Vagina (tissue), 2 donors: ENCODE data around the gene MTA3. TPM values are rescaled to one million over a fixed set of nuclear protein-coding genes. Genes with fewer than 3 reads are reported as not detected.

Source experiments
- DNase-seq, 2 donors: peaks; one replicate each; pipeline ENCODE4 v3.0.0-alpha.2; 2017; ENCODE audit errors: extremely low spot score in 2 of 2
- H3K27ac ChIP-seq: fragments of 200-600 bp; sonication (generic); one replicate; pipeline ENCODE4 v1.5.1; 2019
- H3K27me3 ChIP-seq: fragments of 200-600 bp; sonication (generic); one replicate; pipeline ENCODE4 v1.5.1; 2019
- H3K36me3 ChIP-seq, 2 donors: fragments of 200-600 bp; sonication (generic); one replicate each; pipeline ENCODE4 v1.5.1; 2017 to 2019
- H3K4me1 ChIP-seq: fragments of 200-600 bp; sonication (generic); one replicate; pipeline ENCODE4 v1.5.1; 2019
- H3K4me3 ChIP-seq, 2 donors: fragments of 200-600 bp; sonication (generic); 1 replicate in 1 of 2; 2 replicates in 1 of 2; pipeline ENCODE4 v1.5.1; 2016 to 2019
- H3K9me3 ChIP-seq: fragments of 200-600 bp; sonication (generic); one replicate; pipeline ENCODE4 v1.5.1; 2019
- CTCF ChIP-seq, 3 experiments: fragments of 450-650 bp in 2 of 3; fragments of 200-600 bp in 1 of 3; sonication (generic) in 1 of 3; IDR thresholded peaks; one replicate each; pipeline ENCODE4 v1.5.1; 2017 to 2019; ENCODE audit warnings: antibody characterized with exemption in 3 of 3, mild to moderate bottlenecking in 2 of 3, moderate library complexity in 2 of 3
- POLR2A ChIP-seq, 2 donors: fragments of 450-650 bp; IDR thresholded peaks; one replicate each; pipeline ENCODE4 v1.6.1; 2017; ENCODE audit warnings: antibody characterized with exemption in 2 of 2, mild to moderate bottlenecking in 2 of 2, moderate library complexity in 2 of 2
- POLR2AphosphoS5 ChIP-seq, 2 donors: sonication (generic); formaldehyde crosslinking; IDR thresholded peaks; one replicate each; pipeline ENCODE4 v1.9.0; 2017; ENCODE audit warnings: antibody characterized with exemption in 2 of 2, mild to moderate bottlenecking in 2 of 2, low read depth in 1 of 2; ENCODE audit not compliant: insufficient read depth in 1 of 2
- intact Hi-C: fragments of 100-400 bp; cut with DNase I; formaldehyde crosslinking; loops from one replicate; pipeline ENCODE4 v1.15.1; 2023
- total RNA-seq: library from RNA; depleted of rRNA; stranded (reverse); fragments of >200 nt; gene quantifications from one replicate; pipeline ENCODE4 v1.2.3, GENCODE V29; 2016

MTA3 gene
- total RNA-seq, 1 donor from 2014 or later: 46.7 TPM

- Histone ChIP-seq H3K4me3 (no peak overlapping the region), H3K36me3 (peaks cover 0 to 3% of the 10 kb centered on the region in 2 donors), H3K27ac (no peak overlapping the region), H3K4me1 (no peaks in the 10 kb centered on the region), H3K27me3 (no peaks in the 10 kb centered on the region), H3K9me3 (no peaks in the 10 kb centered on the region)
- DNase-seq: no peak
- no peak for TF ChIP-seq POLR2A (IDR thresholded peaks at IDR 0.05)
- no peak for TF ChIP-seq POLR2AphosphoS5 (IDR thresholded peaks at IDR 0.05; ENCODE audit: insufficient read depth in 1 of 2, low read depth in 1 of 2)
- intact Hi-C loops: no loop called here
These were observed 174.6 kb downstream of the MTA3 start for GRCh38 chr2:42742740-42743658.

- H3K36me3 ChIP-seq: peaks cover 0 to 3% of the 10 kb centered on the region in 2 donors
- H3K27ac ChIP-seq: no peak overlapping the region
- no peaks in the 10 kb centered on the region for H3K4me1 ChIP-seq
- H3K9me3 ChIP-seq: no peaks in the 10 kb centered on the region
- no peak for TF ChIP-seq POLR2A (IDR thresholded peaks at IDR 0.05)
- no peak for TF ChIP-seq CTCF (IDR thresholded peaks at IDR 0.05)
- no peak for TF ChIP-seq POLR2AphosphoS5 (IDR thresholded peaks at IDR 0.05; ENCODE audit: insufficient read depth in 1 of 2, low read depth in 1 of 2)
- no peak overlapping the region for H3K4me3 ChIP-seq
- no peak for DNase-seq
- intact Hi-C loops: no loop called here
- no peaks in the 10 kb centered on the region for H3K27me3 ChIP-seq
These were observed 175.2 kb downstream of the MTA3 start for GRCh38 chr2:42743659-42743990.

GRCh38 chr2:42744545-42745082 lies 176.2 kb downstream of the MTA3 start:
- Histone ChIP-seq H3K36me3 (peaks cover 0 to 3% of the 10 kb centered on the region in 2 donors), H3K27me3 (no peaks in the 10 kb centered on the region), H3K4me3 (no peak overlapping the region), H3K9me3 (no peaks in the 10 kb centered on the region), H3K27ac (no peak overlapping the region), H3K4me1 (no peaks in the 10 kb centered on the region)
- intact Hi-C loops: no loop called here
- DNase-seq: no peak
- TF ChIP-seq POLR2AphosphoS5 (IDR thresholded peaks at IDR 0.05; ENCODE audit: insufficient read depth in 1 of 2, low read depth in 1 of 2) (no peak), CTCF (IDR thresholded peaks at IDR 0.05) (no peak), POLR2A (IDR thresholded peaks at IDR 0.05) (no peak)

- H3K27ac ChIP-seq: no peak overlapping the region
- H3K9me3 ChIP-seq: no peaks in the 10 kb centered on the region
- H3K27me3 ChIP-seq: no peaks in the 10 kb centered on the region
- no peak overlapping the region for H3K4me3 ChIP-seq
- H3K36me3 ChIP-seq: no peaks in the 10 kb centered on the region
- DNase-seq: no peak
- TF ChIP-seq POLR2AphosphoS5 (IDR thresholded peaks at IDR 0.05; ENCODE audit: insufficient read depth in 1 of 2, low read depth in 1 of 2) (no peak), CTCF (IDR thresholded peaks at IDR 0.05) (no peak), POLR2A (IDR thresholded peaks at IDR 0.05) (no peak)
- no peaks in the 10 kb centered on the region for H3K4me1 ChIP-seq
- intact Hi-C loops: no loop called here
These were observed 179.0 kb downstream of the MTA3 start for GRCh38 chr2:42747422-42747821.

- DNase-seq: peak in 1 of 2 donors; percentile 40
- intact Hi-C loops: no loop called here
- H3K9me3 ChIP-seq: no peaks in the 10 kb centered on the region
- no peak overlapping the region for H3K27ac ChIP-seq
- H3K4me1 ChIP-seq: peaks cover 9% of the 10 kb centered on the region
- H3K27me3 ChIP-seq: no peaks in the 10 kb centered on the region
- H3K4me3 ChIP-seq: no peak overlapping the region
- H3K36me3 ChIP-seq: no peaks in the 10 kb centered on the region
- no peak for TF ChIP-seq POLR2A (IDR thresholded peaks at IDR 0.05)
- TF ChIP-seq POLR2AphosphoS5 (IDR thresholded peaks at IDR 0.05; ENCODE audit: insufficient read depth in 1 of 2, low read depth in 1 of 2): no peak
- no peak for TF ChIP-seq CTCF (IDR thresholded peaks at IDR 0.05)
These were observed 180.4 kb downstream of the MTA3 start for GRCh38 chr2:42748840-42749239.
